Mucosa of gallbladder (tissue), 1 donor: ENCODE data around the gene PEAK1. TPM values are rescaled to one million over a fixed set of nuclear protein-coding genes. Genes with fewer than 3 reads are reported as not detected.
"Not testable (repeated sequence)": the region's sequence is repeated elsewhere in the genome, so short reads cannot be mapped to it uniquely, and the experiment has no call there.

ENCODE experiments used
- DNase-seq: peaks from one replicate; pipeline ENCODE4 v3.0.0-alpha.2; 2020; ENCODE audit warnings: low spot score
- total RNA-seq: library from RNA; stranded (reverse); gene quantifications from one replicate; pipeline ENCODE4 v1.2.1, GENCODE V29; 2021
- donor health status: DM: no; HTN: no; CAD: no.

PEAK1 gene
- total RNA-seq, 1 donor from 2014 or later, result 62.1 TPM

DNA sequence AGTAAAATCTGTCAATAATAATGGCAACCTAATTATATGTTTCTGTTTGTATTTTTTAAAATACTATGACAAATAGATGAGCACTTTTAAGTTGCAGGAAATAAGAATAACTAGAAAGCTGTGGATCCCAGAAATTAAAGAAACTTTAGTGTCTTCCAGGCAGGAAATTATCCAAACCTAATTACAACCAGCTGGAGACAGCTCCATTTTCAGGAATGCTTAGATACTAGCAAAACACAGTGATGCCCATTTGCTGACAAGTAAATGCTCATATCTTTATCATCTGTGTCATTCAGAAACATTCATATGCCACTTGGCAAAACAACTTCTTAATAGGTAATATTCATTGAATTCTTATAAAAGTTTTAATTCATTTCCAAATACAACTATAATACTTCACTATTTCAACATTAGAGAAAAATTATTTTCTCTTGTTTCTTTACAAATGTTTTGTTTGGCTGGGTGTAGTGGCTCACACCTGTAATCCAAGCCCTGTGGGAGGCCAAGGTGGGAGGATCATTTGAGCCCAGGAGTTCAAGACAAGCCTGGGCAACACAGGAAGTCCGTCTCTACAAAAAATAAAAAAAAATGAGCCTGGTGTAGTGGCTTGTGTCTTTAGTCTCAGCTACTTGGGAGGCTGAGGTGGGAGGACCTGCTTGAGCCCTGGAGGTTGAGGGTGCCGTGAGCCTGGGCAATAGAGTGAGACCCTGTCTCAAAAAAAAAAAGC, 179.9 kb downstream of the PEAK1 start:
- no peak for DNase-seq

DNA sequence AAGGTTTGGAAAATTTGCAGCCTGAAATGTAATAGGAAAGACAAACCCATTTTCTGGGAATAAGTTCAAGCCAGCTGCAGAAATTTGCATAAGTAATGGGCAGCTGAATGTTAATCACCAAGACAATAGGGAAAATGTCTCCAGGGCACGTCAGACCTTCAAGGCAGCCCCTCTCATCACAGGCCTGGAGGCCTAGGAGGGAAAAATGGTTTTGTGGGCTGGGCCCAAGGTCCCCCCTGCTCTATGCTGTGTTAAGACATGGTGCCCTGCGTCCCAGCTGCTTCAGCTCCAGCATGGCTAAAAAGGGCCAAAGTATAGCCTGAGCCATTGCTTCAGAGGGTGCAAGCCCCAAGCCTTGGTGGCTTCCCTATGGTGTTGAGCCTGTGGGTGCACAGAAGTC, 184.3 kb downstream of the PEAK1 start:
- DNase-seq, result no peak

DNA sequence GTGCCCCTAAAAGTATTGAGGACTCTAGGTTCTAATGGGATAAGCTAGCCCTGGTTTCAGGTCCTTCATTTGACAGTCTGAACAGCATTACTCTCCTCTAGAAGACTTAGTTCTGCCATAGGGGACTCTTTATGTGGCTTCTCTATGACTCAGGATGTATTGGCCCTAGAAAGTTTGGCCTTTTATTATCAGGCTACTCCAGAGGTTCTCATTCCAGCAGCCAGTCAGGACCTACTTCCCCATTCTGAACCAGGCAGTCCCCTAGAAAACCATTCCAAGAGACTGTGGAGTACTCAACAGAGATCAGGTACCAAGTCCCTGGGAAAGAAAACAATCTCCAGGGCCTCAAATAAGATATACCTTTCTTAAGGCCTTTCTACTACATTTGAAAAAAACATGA, 191.1 kb downstream of the PEAK1 start:
- no peak for DNase-seq

DNA sequence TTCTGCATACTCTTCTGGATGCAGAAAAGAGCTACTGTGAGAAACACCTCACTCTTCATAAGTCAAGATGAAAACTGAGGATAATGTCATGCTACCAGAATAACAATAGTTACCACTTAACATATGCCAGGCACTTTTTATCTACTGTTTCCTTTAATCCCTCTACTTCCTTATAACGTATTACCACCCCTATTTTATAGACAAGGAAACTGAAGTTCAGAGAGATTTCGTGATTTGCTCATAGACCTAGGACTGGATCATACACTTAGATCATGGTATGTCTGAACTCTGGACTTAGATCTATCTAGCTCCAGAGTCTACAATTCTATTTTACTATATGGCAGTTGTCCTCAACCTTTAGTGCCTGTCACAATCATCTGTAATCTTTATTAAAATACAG, 193.3 kb downstream of the PEAK1 start:
- no peak for DNase-seq

DNA sequence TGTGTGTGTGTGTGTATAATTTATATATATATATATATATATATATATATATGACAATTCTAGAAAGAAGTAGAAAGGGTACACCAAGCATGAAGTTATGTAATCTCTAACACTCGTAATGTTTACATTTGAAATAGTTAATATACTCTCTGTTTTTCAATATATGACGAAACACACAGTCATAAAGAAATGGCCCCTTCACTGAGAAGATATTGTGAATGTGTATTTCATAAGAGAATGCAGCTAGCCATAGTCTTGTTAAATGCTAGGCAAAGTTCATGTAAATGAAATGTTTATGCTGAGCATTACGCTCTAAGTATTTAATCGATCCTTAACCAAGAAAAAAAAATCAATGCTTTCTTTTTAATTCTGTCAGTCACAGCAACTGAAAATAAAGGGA, 194.3 kb downstream of the PEAK1 start:
- no peak for DNase-seq

DNA sequence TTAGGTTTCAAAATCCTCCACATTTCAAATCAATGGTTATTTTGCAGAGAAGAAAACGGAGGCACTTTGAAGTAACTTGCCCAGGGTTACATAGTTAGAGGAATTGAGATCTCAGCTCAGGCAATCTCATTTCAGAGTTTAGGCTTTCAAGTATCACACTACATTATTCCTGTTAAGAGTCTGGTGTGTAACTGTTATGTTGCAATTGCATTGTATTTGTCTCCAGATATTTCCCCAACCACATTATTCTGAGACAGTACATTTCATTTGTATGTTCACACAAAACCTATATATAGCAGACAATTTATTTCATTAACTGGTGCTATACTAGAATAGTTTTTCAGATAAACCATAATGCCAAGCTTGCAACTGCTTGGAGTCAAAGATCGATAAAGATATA, 194.8 kb downstream of the PEAK1 start:
- DNase-seq, result no peak

DNA sequence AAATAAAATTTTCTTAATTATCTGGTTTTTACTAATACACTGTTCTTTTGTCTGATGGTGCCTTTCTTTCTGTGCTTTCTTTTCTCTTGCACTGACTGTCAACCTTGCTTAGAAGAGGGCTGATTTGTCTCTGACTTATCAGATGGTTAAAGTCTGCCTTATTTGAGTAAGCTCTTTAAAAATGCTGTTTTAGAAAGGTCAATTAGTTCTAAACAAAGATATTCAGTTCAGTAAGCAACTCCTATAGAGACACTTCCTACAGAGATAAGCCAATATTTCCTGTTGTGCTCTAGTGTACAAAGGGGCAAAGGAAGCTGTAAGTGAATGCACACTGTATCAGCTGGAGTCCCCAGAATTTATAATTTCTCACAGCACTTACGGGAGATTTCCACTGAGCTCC, 195.6 kb downstream of the PEAK1 start:
- DNase-seq, result no peak

DNA sequence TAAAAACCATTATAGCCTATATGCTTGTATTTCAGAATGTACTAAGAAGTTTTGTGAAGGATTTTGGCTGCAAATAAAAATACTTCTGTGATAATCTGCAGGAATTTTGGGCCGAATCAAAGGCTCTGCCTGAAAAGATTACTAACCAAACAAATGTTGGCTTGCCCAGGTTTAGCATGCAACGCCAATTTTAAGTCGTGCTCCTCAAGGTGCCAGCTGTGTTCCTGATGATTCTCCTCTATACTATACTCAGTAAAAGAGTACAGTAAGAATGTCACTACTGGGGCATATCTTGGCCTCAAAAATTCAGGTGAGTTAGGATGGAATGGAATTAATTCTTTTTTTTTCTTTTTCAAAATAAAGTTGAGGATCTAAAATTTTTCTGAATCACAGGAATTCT, 198.2 kb downstream of the PEAK1 start:
- no peak for DNase-seq

DNA sequence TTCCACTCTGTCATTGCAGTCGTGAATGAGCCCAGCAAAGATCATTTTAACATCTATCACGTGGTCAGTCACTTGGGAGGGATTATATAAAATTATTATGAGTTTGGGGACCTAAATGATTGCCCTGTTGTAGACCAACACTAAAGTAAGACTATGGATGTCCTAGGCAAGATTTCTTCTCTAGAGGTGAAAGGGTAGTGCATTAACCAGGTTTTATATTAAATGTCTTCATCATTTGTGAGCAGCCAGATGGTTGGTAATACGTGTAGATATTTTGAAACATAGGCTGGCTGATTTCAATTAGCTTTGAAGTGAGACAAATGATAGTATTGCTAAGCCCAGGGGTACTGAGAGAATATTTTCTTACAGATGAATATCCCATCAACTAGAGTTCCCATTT, 198.7 kb downstream of the PEAK1 start:
- DNase-seq, result no peak

DNA sequence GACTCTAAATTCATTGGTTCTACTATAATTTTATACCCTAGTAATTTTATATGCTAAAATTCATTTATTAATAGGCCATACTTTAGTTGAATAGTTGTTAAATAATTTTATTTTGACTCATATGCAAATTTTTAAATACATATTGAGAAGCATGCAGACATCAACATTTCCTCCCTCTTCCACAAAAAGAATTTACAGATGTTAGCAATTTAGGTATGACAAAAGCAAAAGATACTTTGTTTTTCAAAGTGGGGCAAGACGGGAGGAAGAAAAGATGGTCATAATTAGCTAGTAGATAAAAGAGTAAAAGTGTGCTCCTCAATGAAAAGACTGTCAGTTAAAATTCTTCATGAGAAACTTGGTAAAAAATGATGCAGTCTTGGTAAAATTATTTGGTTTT, 200.1 kb downstream of the PEAK1 start:
- DNase-seq, result no peak

DNA sequence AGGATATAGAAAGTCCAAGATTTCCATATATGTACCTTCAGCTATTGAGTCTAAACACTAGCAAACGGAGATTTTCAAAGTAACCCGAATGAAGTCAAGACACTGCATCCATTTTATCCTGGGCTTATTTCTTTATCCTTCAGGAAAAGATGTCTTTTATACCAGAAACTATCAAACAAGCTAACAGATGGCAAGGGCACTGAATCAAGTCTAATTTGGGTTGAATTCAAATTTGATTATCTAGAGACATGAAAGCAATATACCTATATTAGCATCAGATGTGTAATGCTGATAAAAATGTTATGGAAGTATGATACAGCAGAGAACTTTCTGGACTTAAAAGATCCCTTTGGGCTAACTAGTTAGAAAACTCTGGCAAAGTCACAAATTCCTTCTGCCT, 210.7 kb downstream of the PEAK1 start:
- no peak for DNase-seq

DNA sequence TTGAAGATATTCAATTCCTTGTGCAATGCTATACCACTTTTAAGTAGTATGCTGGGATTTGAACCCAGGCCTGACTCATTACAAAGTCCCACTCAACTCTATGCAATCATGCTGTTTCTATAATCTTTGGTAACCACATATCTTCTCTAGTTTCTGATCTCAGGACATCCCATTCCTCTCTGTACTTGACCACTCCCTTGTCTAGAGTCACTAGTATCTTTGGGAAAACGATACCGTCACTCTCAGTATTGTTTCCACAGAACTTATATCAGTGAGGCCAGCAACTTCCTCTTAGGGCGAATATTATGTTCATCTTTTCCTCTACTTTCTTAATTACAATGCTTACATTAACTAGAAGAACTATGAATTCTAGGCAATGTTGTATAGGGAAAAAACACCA, 211.7 kb downstream of the PEAK1 start:
- DNase-seq, result no peak

DNA sequence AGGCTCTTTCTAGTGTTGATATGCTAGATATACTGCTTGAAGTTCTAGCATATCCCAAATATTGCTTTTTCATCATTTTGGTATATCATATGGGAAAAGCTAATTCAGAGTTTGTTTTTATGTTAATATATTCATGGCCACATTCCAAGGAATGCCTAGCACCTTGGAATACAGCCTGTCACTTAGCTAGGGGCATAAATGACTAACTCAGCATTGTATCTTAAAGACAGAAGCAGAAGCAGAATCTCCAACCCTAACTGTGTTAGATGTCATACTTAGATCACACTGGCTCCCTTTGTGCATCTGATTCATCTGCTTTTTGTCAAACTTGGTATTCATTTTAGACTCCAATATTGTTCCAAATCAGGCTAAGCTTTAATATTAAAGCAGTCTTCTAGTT, 218.2 kb downstream of the PEAK1 start:
- DNase-seq, result no peak

DNA sequence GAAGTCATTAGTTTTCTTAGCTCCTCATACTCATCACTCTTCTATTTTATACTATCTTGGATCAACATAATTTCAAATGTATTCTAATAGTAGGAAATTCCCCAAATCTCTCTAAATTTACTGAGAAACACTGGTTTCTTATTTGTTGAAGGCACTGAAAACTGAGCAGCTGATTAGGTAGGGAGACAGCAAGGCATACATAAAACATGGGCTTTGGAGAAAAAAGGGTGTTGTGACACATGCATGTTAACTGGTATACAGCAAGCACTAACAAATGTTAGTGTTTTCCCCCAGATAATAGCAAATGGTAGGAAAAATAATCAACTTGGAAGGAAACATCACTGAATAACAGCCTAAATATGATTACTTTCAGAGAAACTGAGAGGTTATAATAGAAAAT, 223.5 kb downstream of the PEAK1 start:
- no peak for DNase-seq

DNA sequence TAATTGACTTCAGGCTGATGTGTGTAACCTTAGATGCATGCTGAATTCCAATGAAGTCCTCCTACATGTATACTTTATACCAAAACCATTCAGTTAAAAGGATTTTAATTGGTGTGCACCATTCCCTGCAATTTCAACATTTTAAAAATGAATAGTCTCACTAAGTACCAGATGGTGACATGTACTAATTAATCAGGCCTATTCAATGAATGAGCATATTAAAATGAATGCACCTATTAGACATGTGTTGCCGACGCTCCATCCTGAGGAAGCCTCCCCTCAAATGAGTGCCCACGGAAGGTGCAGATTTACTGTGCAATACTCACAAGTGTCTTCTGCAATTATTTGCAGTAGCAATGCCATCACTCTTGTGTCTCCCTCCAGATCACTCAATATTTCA, 224.3 kb downstream of the PEAK1 start:
- DNase-seq, result no peak

DNA sequence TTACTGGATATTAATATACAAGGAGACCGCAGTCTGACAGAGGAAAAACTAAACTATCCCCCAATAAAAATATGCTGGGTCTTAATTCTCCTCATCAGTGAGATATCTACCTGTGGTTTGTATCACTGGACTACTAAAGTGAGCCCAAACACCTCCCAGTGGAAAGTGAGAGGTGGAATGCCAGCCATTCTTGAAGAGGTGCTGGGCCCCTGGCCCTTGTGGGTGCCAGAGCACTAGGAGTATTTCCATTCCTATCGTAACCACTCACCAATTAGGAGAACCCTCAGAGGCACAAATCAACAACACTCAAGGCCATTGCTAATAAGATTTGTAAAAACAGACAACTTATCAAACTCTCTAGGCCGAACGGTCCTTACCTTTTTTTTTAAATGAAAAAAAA, 227.5 kb downstream of the PEAK1 start:
- DNase-seq, result no peak

DNA sequence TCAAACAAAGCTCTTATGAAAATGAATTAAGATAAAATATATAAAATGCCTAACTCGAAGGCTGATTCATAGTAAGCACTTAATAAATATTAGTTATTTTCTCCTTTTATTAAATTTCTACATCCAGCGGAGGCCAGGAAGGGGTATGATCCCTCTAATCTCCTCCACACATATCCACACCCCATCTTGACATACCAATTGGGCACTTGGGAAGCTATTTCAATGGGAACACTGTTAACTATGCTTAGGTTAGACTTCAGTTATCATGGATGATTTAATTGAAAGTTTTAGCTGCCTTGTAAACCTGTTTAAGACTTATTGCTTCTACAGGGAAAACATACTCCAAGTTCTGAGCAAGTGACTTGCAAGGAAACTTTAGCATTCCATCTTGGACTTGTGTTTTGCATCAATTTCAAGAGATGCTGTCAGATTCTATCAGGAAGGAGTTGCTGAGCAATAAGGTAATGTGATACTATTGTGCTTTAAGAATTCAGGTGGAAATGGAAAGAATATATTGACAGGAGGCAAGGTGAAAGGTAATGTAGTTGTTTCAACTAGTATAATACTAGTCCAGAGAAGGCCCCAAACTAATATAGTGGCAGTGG, 228.6 kb downstream of the PEAK1 start:
- no peak for DNase-seq

DNA sequence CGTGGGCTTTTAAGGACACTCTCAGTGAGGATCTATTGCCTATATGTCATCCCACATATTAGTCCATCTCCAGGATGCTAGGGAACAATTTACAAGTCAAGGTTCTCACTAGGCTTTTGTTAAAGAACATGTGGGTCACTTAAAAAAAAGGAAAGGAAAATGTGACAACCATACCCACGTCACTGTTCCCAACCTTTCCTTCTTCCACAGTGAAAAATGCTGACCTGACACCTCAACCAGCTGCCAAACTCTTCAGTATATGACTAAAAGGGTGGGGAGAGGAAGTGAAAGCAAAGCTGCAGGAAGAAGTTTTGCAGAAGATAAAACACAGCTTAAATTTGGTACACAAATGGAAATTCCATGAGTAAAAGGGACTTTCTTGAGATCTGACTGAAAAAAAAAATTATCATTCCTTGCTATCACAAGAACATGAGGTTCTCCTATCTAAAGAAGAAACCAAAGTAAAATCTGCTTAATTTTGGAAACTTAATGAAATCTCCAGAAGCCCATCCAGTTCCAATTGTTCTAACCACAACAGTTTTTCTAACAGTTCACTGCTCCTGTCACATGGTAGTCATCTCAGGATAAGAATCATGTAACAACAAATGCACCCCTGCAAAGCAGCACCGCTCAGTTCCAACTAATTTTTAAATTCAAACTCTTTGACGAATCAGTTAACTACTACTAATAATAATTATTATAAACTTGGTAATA, 232.0 kb downstream of the PEAK1 start:
- DNase-seq, result peak; percentile 54

DNA sequence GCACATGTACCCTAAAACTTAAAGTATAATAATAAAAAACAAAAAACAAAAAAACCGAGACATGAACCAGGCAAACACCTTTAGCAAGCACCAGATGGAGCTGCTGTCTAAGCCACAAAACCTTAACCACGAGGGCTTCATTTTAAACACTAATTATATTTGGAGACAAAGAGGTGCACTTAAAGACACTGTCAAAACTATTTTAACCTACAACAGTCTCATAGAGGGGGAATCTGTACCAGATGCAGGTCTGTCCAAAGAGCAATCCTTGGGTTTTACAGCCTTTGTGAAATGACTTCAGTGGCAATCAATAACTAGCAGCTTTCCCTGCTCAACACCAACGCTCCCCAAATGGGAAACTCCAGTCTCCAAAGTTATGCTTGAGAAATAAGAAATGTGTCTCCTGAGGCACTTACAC, 233.3 kb downstream of the PEAK1 start:
- no peak for DNase-seq

DNA sequence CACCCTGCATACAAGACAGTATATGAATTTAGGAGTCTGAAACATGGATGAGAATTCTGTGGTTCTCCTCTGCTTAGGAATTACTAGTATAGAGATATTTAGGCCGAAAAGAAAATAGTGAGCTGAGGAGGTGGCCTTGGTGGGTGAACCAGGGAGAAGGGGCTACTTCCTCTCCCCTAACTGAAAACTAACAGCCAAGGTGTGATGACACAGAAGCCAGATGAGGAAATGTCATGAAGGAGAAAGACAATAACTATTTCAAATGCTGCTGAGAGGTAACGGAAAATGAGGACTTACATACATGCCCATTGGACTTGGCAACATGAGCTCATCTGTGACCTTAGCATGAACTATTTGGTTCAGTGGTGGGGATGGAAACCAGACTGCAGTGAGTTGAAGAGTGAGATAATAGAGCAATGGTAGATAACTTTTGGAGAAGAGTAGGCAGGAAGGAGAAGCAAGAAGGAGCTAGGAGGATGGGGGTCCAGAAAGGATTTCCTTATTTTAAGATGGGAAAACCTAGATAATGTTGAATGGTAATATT, 234.6 kb downstream of the PEAK1 start:
- DNase-seq, result no peak

DNA sequence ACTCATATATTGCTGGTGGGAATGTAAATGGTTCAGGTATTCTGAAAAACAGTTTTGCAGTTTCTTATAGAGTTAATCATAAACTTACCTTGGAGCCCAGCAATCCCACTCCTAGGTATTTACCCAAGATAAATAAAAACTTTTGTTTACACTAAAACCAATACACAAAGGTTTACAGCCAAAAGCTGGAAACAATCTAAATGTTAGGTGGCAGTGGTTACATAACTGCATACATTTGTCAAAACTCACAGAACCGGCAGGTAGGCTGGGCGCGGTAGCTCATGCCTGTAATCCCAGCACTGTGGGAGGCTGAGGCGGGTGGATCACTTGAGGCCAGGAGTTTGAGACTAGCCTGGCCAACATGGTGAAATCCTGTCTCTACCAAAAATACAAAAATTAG, 235.6 kb downstream of the PEAK1 start:
- DNase-seq, result not testable (repeated sequence)

DNA sequence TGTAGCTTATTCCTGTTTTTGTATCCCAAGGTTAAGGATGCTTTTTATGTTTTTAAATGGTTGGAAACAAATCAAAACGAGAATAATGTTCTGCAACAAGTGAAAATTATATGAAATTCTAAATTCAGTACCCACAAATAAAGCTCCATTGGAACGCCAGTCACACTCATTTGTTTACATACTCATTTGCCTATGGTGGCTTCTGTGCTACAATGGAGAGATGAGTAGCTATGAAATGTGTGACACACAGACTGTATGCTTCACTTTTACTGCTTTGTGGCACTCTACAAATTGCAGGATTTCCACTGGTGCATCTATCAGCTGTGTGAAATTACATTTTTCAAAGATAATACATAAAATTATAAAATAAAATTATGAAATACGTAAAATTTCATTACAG, 236.8 kb downstream of the PEAK1 start:
- no peak for DNase-seq
